Neuronal stem cell (in vitro differentiated cells): ENCODE results near the gene SLC35A1.

Source experiments
- DNase-seq: peaks from one replicate; pipeline ENCODE4 v3.0.0-alpha.2; 2013; ENCODE audit warnings: low spot score
- H2AFZ ChIP-seq: one replicate; pipeline ENCODE4 v1.6.1; 2013; ENCODE audit warnings: mild to moderate bottlenecking, low read length, inconsistent platforms
- H2AK5ac ChIP-seq: 2 replicates; pipeline ENCODE4 v1.6.1; 2013; ENCODE audit warnings: low read depth, mild to moderate bottlenecking, inconsistent platforms, low read length, moderate library complexity, mixed read lengths
- H2BK120ac ChIP-seq: 2 replicates; pipeline ENCODE4 v1.6.1; 2013; ENCODE audit warnings: low read depth, mild to moderate bottlenecking, inconsistent platforms, low read length, moderate library complexity, mixed read lengths
- H2BK12ac ChIP-seq: one replicate; pipeline ENCODE4 v1.6.1; 2013; ENCODE audit warnings: low read length, inconsistent platforms
- H2BK15ac ChIP-seq: 2 replicates; pipeline ENCODE4 v1.6.1; 2013; ENCODE audit warnings: mild to moderate bottlenecking, low read length, inconsistent platforms, mixed read lengths
- H2BK5ac ChIP-seq: one replicate; pipeline ENCODE4 v1.6.1; 2013; ENCODE audit warnings: inconsistent platforms, mild to moderate bottlenecking, low read length, moderate library complexity
- H3K14ac ChIP-seq: one replicate; pipeline ENCODE4 v1.6.1; 2013; ENCODE audit warnings: low read length, inconsistent platforms
- H3K18ac ChIP-seq: 2 replicates; pipeline ENCODE4 v1.6.1; 2013; ENCODE audit warnings: low read length, inconsistent platforms
- H3K23ac ChIP-seq: 2 replicates; pipeline ENCODE4 v1.6.1; 2013; ENCODE audit warnings: low read depth, mild to moderate bottlenecking, mixed read lengths, low read length, inconsistent platforms; ENCODE audit not compliant: poor library complexity
- H3K27ac ChIP-seq: replicated peaks from 3 replicates; pipeline ENCODE4 v1.5.1; 2013; ENCODE audit warnings: low read length, inconsistent platforms
- H3K27me3 ChIP-seq, 3 experiments: 2 replicates each; pipeline ENCODE4 v1.6.1; 2013; ENCODE audit warnings: low read length in 3 of 3, mild to moderate bottlenecking in 2 of 3, inconsistent platforms in 1 of 3, low read depth in 1 of 3, mixed read lengths in 1 of 3, moderate library complexity in 1 of 3; ENCODE audit not compliant: control insufficient read depth in 3 of 3, insufficient read depth in 3 of 3
- H3K36me3 ChIP-seq, 2 donors: replicated peaks in 1 of 2; 2 replicates each; pipeline ENCODE4 v1.6.1; 2013; ENCODE audit warnings: low read length in 2 of 2; ENCODE audit not compliant: control insufficient read depth in 2 of 2, insufficient read depth in 2 of 2
- H3K4ac ChIP-seq: 2 replicates; pipeline ENCODE4 v1.6.1; 2013; ENCODE audit warnings: inconsistent platforms, mild to moderate bottlenecking, low read length, moderate library complexity
- H3K4me1 ChIP-seq, 2 donors: 1 replicate in 1 of 2; 2 replicates in 1 of 2; pipeline ENCODE4 v1.6.1; 2013; ENCODE audit warnings: low read length in 2 of 2, low read depth in 1 of 2; ENCODE audit not compliant: control insufficient read depth in 2 of 2, insufficient read depth in 1 of 2
- H3K4me2 ChIP-seq: one replicate; pipeline ENCODE4 v1.6.1; 2013; ENCODE audit warnings: mild to moderate bottlenecking, low read length, inconsistent platforms; ENCODE audit not compliant: insufficient read depth, poor library complexity, severe bottlenecking
- H3K4me3 ChIP-seq, 2 donors: 2 replicates each; pipeline ENCODE4 v1.5.1; 2013; ENCODE audit warnings: low read length in 2 of 2, mild to moderate bottlenecking in 2 of 2, inconsistent platforms in 1 of 2, moderate library complexity in 1 of 2
- H3K79me1 ChIP-seq: one replicate; pipeline ENCODE4 v1.6.1; 2013; ENCODE audit warnings: low read depth, mild to moderate bottlenecking, inconsistent platforms, low read length, moderate library complexity
- H3K9ac ChIP-seq: one replicate; pipeline ENCODE4 v1.6.1; 2013; ENCODE audit warnings: mild to moderate bottlenecking, low read depth, low read length, inconsistent platforms; ENCODE audit not compliant: poor library complexity
- H3K9me3 ChIP-seq, 2 donors: replicated peaks in 1 of 2; 2 replicates each; pipeline versions ENCODE3 to v1.6.1; 2013; ENCODE audit warnings: low read length in 2 of 2, mild to moderate bottlenecking in 2 of 2, inconsistent platforms in 1 of 2, low read depth in 1 of 2, mixed read lengths in 1 of 2, moderate library complexity in 1 of 2; ENCODE audit not compliant: control insufficient read depth in 2 of 2, insufficient read depth in 1 of 2
- H4K8ac ChIP-seq: one replicate; pipeline ENCODE4 v1.6.1; 2013; ENCODE audit warnings: low read depth, mild to moderate bottlenecking, inconsistent platforms, low read length, moderate library complexity
- H4K91ac ChIP-seq: one replicate; pipeline ENCODE4 v1.6.1; 2013; ENCODE audit warnings: low read length, low read depth, mild to moderate bottlenecking, inconsistent platforms; ENCODE audit not compliant: poor library complexity
- WGBS, 2 donors: extraction: QIAGEN DNeasy Blood & Tissue Kit; methylation state at CpG; one replicate each; pipeline ENCODE4 v1.1.7; 2013; ENCODE audit warnings: missing lambda C conversion rate in 2 of 2, mixed read lengths in 1 of 2; ENCODE audit not compliant: insufficient read length in 2 of 2, insufficient replicate concordance in 1 of 2; ENCODE audit errors: extremely low coverage in 2 of 2; 5-methylcytosine and 5-hydroxymethylcytosine counted together

SLC35A1 gene

GRCh38 chr6:87518453-87518852 lies 45.7 kb downstream of the SLC35A1 start:
- Histone ChIP-seq H3K9ac (no peak overlapping the region), H3K4ac (no peak overlapping the region), H2AFZ (no peak overlapping the region), H3K27ac (no peak overlapping the region), H2BK12ac (no peak overlapping the region), H2BK5ac (no peak overlapping the region), H3K14ac (no peak overlapping the region), H3K4me1 (no peaks in the 10 kb centered on the region), H3K18ac (no peak overlapping the region), H2AK5ac (no peak overlapping the region), H3K23ac (no peak overlapping the region), H3K36me3 (peaks cover 12 to 93% of the 10 kb centered on the region in 2 donors), H3K79me1 (no peaks in the 10 kb centered on the region), H3K4me3 (no peak overlapping the region), H3K4me2 (no peak overlapping the region), H2BK15ac (no peak overlapping the region), H3K27me3 (no peaks in the 10 kb centered on the region), H2BK120ac (no peak overlapping the region), H3K9me3 (no peaks in the 10 kb centered on the region), H4K8ac (no peak overlapping the region), H4K91ac (no peak overlapping the region)
- no CpG with 5 or more reads among the region's 8 CpGs for WGBS, 2 donors
- no peak for DNase-seq

GRCh38 chr6:87522686-87523085 lies 49.9 kb downstream of the SLC35A1 start:
- Histone ChIP-seq H3K4me2 (no peak overlapping the region), H3K4me1 (no peaks in the 10 kb centered on the region), H3K23ac (no peak overlapping the region), H2AFZ (no peak overlapping the region), H2BK15ac (no peak overlapping the region), H3K27me3 (no peaks in the 10 kb centered on the region), H2AK5ac (no peak overlapping the region), H2BK5ac (no peak overlapping the region), H3K27ac (no peak overlapping the region), H2BK12ac (no peak overlapping the region), H3K9me3 (no peaks in the 10 kb centered on the region), H3K79me1 (no peaks in the 10 kb centered on the region), H2BK120ac (no peak overlapping the region), H3K9ac (no peak overlapping the region), H3K4me3 (no peak overlapping the region), H3K14ac (no peak overlapping the region), H4K8ac (no peak overlapping the region), H3K36me3 (peaks cover 6 to 77% of the 10 kb centered on the region in 2 donors), H3K4ac (no peak overlapping the region), H4K91ac (no peak overlapping the region), H3K18ac (no peak overlapping the region)
- DNase-seq: no peak
- WGBS, 2 donors: no CpG with 5 or more reads among the region's 3 CpGs

DNA sequence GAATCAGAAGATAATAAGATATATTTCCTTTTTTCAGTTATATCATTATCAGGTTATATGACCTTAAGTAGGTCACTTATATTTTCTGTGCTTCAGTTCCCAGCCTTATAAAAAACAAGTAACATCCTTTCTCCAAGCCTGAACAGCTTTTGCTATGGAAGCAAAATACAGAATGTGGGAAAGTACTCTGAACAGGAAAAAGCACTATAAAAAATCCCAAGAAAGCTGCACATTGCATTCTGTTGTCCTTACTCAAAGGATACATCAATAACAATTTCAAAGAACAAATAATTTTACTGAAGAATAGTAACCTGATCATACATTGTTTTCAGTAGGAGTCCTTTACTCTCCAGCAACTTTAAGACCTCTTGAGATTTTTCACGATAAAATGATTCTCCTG lies 56.4 kb downstream of the SLC35A1 start:
- H4K8ac ChIP-seq: no peak overlapping the region

GRCh38 chr6:87534377-87535047 lies 61.7 kb downstream of the SLC35A1 start:
- no peak overlapping the region for H3K23ac ChIP-seq
- H2BK12ac ChIP-seq: no peak overlapping the region
- peaks cover 0 to 5% of the 10 kb centered on the region in 2 donors for H3K9me3 ChIP-seq
- no peak overlapping the region for H2BK120ac ChIP-seq
- no peak overlapping the region for H3K4ac ChIP-seq
- no peak overlapping the region for H3K4me3 ChIP-seq
- no peak overlapping the region for H3K27ac ChIP-seq
- H3K18ac ChIP-seq: no peak overlapping the region
- H2AK5ac ChIP-seq: no peak overlapping the region
- H3K14ac ChIP-seq: no peak overlapping the region
- no peak overlapping the region for H4K8ac ChIP-seq
- H4K91ac ChIP-seq: no peak overlapping the region
- no peak overlapping the region for H2AFZ ChIP-seq
- H3K79me1 ChIP-seq: no peaks in the 10 kb centered on the region
- H3K4me2 ChIP-seq: no peak overlapping the region
- no peak overlapping the region for H2BK5ac ChIP-seq
- no peak overlapping the region for H2BK15ac ChIP-seq
- no CpG with 5 or more reads among the region's 2 CpGs for WGBS, 2 donors
- DNase-seq: no peak
- H3K36me3 ChIP-seq: peaks cover 5 to 72% of the 10 kb centered on the region in 2 donors
- H3K27me3 ChIP-seq: no peaks in the 10 kb centered on the region
- no peaks in the 10 kb centered on the region for H3K4me1 ChIP-seq
- no peak overlapping the region for H3K9ac ChIP-seq

More for the DNA sequence above, 56.4 kb downstream of the SLC35A1 start:
- no peak overlapping the region for H3K14ac ChIP-seq
- no peaks in the 10 kb centered on the region for H3K9me3 ChIP-seq
- H3K4me1 ChIP-seq: no peaks in the 10 kb centered on the region
- H3K4ac ChIP-seq: no peak overlapping the region
- H2BK120ac ChIP-seq: no peak overlapping the region
- H2AK5ac ChIP-seq: no peak overlapping the region
- H4K91ac ChIP-seq: no peak overlapping the region
- no peak overlapping the region for H2AFZ ChIP-seq
- no peak overlapping the region for H3K9ac ChIP-seq
- H3K79me1 ChIP-seq: no peaks in the 10 kb centered on the region
- H2BK15ac ChIP-seq: no peak overlapping the region
- no peak for DNase-seq
- peaks cover 4 to 71% of the 10 kb centered on the region in 2 donors for H3K36me3 ChIP-seq
- no peak overlapping the region for H3K27ac ChIP-seq
- WGBS, 2 donors: no CpG with 5 or more reads among the region's 1 CpG
- no peak overlapping the region for H3K4me3 ChIP-seq
- no peak overlapping the region for H3K18ac ChIP-seq
- H2BK5ac ChIP-seq: no peak overlapping the region
- H2BK12ac ChIP-seq: no peak overlapping the region
- no peak overlapping the region for H3K4me2 ChIP-seq
- no peak overlapping the region for H3K23ac ChIP-seq
- H3K27me3 ChIP-seq: no peaks in the 10 kb centered on the region
